Lower lobe of right lung (tissue), 2 donors: Measurements from ENCODE around the gene DHPS. TPM values are rescaled to one million over a fixed set of nuclear protein-coding genes. Genes with fewer than 3 reads are reported as not detected.
"Not testable (repeated sequence)": the region's sequence is repeated elsewhere in the genome, so short reads cannot be mapped to it uniquely, and the experiment has no call there.

Experiments
- ATAC-seq, 2 donors: fragments of 200-7000 bp; cut with Tn5 transposase; one replicate each; pipeline ENCODE4 v1.9.1; 2020 to 2022; ENCODE audit warnings: mild to moderate bottlenecking in 2 of 2, moderate library complexity in 2 of 2
- DNase-seq: peaks from one replicate; pipeline ENCODE4 v3.0.0-alpha.2; 2020
- H3K27ac ChIP-seq: fragments of 200-600 bp; one replicate; pipeline ENCODE4 v1.8.0; 2022
- H3K27me3 ChIP-seq: fragments of 200-600 bp; one replicate; pipeline ENCODE4 v1.8.0; 2022; ENCODE audit warnings: low read depth
- H3K36me3 ChIP-seq: fragments of 200-600 bp; one replicate; pipeline ENCODE4 v1.8.0; 2022; ENCODE audit warnings: mild to moderate bottlenecking
- H3K4me1 ChIP-seq: fragments of 200-600 bp; one replicate; pipeline ENCODE4 v1.8.0; 2022
- H3K4me3 ChIP-seq: fragments of 200-600 bp; one replicate; pipeline ENCODE4 v1.8.0; 2022; ENCODE audit warnings: mild to moderate bottlenecking
- H3K9me3 ChIP-seq: fragments of 200-600 bp; one replicate; pipeline ENCODE4 v1.8.0; 2022
- intact Hi-C: fragments of 100-400 bp; cut with DNase I; formaldehyde crosslinking; loops from one replicate; pipeline ENCODE4 v1.11.0; 2022
- total RNA-seq: library from RNA; stranded (reverse); fragmentation: NEBNext Ultra II Directional; extraction: Animal tissue kit (Norgen Biotek cat#: 25700); gene quantifications from one replicate; pipeline ENCODE4 v1.2.1, GENCODE V29; 2021
- TF ChIP-seq, protein P1 (sequence below): fragments of 200-600 bp; IDR thresholded peaks from one replicate; pipeline ENCODE4 v1.8.0; 2022; ENCODE audit warnings: antibody characterized with exemption, mild to moderate bottlenecking
- donor health status: DM: no; HTN: yes; CAD: no; lungs with severe emphysema.

DHPS gene
- total RNA-seq, 1 donor from 2014 or later = 77.0 TPM

DNA sequence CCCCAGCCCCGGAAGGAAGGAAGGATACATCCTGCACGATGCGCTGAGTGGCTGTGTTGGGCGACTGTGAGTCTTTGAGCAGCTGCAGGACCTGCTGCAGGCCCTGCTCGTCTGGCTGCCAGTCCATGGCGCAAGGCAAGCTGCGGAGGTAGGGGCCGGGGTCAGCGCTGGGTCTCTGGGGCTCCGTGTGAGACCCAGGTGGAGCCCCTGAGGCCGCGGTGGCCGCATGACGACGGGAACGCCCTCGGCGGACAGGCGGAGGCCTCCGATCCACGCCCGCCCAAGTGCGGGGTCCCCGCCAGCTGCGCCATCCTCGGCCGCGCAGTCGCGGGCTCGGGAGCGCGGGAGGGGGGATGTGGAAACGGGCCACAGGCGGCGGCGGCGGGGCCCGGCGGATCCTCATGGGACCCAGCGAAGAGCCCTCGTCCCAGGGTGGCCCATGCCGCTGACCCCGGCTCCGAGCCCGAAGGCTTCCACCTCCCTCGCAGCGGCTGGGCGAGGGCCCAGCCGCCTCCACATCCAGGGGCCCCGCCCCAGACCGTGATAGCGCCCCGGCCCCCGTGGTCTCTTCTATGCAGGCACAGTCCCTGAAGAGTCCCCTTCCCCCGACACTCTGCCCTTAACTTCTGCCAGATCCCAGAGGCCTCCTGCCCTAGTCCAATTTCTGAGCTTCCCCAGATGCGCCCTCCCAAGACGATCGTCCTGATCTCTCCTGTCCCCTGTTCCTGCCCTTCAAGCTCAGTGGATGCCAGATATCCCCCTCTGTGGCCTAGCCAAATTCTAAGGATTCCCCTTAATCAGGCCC lies 39.4 kb upstream of the DHPS start:
- Histone ChIP-seq H3K4me1 (peaks cover 32% of the 10 kb centered on the region), H3K36me3 (peaks cover 32% of the 10 kb centered on the region), H3K27me3 (no peaks in the 10 kb centered on the region), H3K27ac (peak overlapping the region; percentile 87), H3K4me3 (peak overlapping the region; percentile 66), H3K9me3 (no peaks in the 10 kb centered on the region)
- intact Hi-C loops = no loop called here
- TF ChIP-seq, protein P1, sequence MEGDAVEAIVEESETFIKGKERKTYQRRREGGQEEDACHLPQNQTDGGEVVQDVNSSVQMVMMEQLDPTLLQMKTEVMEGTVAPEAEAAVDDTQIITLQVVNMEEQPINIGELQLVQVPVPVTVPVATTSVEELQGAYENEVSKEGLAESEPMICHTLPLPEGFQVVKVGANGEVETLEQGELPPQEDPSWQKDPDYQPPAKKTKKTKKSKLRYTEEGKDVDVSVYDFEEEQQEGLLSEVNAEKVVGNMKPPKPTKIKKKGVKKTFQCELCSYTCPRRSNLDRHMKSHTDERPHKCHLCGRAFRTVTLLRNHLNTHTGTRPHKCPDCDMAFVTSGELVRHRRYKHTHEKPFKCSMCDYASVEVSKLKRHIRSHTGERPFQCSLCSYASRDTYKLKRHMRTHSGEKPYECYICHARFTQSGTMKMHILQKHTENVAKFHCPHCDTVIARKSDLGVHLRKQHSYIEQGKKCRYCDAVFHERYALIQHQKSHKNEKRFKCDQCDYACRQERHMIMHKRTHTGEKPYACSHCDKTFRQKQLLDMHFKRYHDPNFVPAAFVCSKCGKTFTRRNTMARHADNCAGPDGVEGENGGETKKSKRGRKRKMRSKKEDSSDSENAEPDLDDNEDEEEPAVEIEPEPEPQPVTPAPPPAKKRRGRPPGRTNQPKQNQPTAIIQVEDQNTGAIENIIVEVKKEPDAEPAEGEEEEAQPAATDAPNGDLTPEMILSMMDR = no peak
- DNase-seq (no peak), ATAC-seq (peak in 1 of 2 donors; percentile 3)

DNA sequence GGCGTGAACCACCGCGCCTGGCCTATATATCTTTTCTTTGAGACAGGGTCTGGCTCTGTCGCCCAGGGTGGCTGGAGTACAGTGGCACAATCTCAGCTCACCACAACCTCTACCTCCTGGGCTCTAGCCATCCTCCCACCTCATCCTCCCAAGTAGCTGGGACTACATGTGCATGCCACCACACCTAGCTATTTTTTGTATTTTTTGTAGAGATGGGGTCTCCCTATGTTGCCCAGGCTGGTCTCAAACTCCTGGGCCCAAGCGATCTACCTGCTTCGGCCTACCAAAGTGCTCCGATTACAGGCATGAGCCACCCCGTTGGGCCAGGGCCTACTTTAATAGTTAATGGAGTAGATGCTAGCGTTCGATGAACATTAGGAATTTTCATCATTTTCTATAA lies 38.6 kb upstream of the DHPS start:
- TF ChIP-seq, protein P1 = no peak
- Histone ChIP-seq H3K27me3 (no peaks in the 10 kb centered on the region), H3K4me3 (peak overlapping the region; percentile 66), H3K36me3 (peaks cover 39% of the 10 kb centered on the region), H3K4me1 (peaks cover 32% of the 10 kb centered on the region), H3K27ac (peak overlapping the region; percentile 31), H3K9me3 (no peaks in the 10 kb centered on the region)
- ATAC-seq = no peak
- intact Hi-C loops = no loop called here
- DNase-seq = no peak

DNA sequence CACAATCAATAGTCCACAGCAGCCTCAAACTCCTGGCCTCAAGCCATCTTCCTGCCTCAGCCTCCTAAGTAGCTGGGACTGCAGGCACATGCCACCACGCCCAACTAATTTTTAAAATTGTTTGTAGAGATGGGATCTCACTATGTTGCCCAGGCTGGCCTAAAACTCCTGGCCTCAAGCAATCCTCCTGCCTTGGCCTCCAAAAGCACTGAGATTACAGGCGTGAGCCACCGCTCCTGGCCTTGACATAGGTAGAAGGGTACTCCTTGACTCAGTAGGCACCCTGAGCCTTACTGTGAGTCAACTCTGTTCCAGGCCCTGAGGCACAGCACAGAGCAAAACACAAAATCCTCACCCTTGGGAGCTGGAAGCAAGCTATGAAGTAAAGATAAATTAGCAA lies 34.2 kb upstream of the DHPS start:
- Histone ChIP-seq H3K4me3 (no peak overlapping the region), H3K27ac (no peak overlapping the region), H3K27me3 (no peaks in the 10 kb centered on the region), H3K36me3 (peaks cover 78% of the 10 kb centered on the region), H3K9me3 (no peaks in the 10 kb centered on the region), H3K4me1 (peaks cover 12% of the 10 kb centered on the region)
- TF ChIP-seq, protein P1 = no peak
- ATAC-seq = no peak
- no peak for DNase-seq
- intact Hi-C loops = no loop called here

DNA sequence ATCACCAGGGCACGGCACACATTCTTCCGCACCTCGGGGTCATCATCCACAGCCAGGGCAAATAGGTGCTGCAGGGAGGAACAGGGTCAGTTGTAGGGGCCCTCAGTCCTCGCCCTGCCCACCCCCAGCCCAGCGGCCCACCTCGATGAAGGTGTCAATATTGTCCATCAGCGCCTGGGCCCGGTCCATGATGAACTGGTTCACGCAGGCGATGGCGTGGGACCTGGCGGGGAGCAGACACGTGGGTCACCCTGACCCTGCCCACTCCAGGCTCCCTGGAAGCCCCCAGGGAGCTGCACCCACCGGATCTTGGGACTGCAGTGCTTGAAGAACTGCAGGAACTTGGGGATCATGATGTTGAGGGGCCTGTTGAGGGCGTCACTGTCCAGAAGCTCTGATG lies 33.4 kb upstream of the DHPS start:
- Histone ChIP-seq H3K9me3 (no peaks in the 10 kb centered on the region), H3K4me3 (no peak overlapping the region), H3K36me3 (peaks cover 86% of the 10 kb centered on the region), H3K27ac (no peak overlapping the region), H3K27me3 (no peaks in the 10 kb centered on the region), H3K4me1 (peaks cover 3% of the 10 kb centered on the region)
- TF ChIP-seq, protein P1 = no peak
- ATAC-seq = peak in 1 of 2 donors; percentile 13
- DNase-seq = no peak
- intact Hi-C loops = no loop called here

DNA sequence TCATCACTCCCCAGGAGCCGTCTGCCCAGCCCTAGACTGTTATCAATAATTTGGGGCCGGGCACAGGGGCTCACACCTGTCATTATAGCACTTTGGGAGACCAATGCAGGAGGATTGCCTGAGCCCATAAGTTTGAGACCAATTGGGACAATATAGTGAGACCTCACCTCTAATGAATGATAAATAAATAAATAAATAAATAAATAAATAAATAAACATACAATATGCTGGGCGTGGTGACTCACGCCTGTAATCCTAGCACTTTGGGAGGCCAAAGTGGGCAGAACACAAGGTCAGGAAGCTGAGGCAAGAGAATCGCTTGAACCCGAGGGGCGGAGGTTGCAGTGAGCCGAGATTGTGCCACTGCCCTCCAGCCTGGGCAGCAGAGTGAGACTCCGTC lies 31.6 kb upstream of the DHPS start:
- H3K27ac ChIP-seq, intact Hi-C loops, ATAC-seq, H3K27me3 ChIP-seq, DNase-seq, H3K9me3 ChIP-seq, H3K4me3 ChIP-seq, H3K4me1 ChIP-seq: not testable (repeated sequence)
- H3K36me3 ChIP-seq = peaks cover 95% of the 10 kb centered on the region

DNA sequence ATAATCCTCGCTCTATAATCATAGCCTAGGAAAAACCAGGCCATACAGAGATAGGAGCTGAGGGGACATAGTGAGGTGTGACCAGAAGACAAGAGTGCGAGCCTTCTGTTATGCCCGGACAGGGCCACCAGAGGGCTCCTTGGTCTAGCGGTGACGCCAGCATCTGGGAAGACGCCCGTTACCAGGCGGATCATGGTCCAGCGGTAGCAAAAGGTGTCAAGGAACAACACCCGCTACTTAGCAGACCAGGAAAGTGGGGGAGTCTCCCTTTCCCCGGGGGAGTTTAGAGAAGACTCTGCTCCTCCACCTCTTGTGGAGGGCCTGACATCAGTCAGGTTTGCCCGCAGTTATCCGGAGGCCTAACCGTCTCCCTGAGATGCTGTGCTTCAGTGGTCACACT lies 30.4 kb upstream of the DHPS start:
- H3K4me3 ChIP-seq, H3K27me3 ChIP-seq, H3K27ac ChIP-seq, intact Hi-C loops, H3K9me3 ChIP-seq, DNase-seq, H3K4me1 ChIP-seq, ATAC-seq: not testable (repeated sequence)
- peaks cover 95% of the 10 kb centered on the region for H3K36me3 ChIP-seq
- TF ChIP-seq, protein P1 = peak; percentile 28
